SK-N-SH (cell line): ENCODE results near the gene TFIP11. TPM values are rescaled to one million over a fixed set of nuclear protein-coding genes. Genes with fewer than 3 reads are reported as not detected.

Experiments used
- CTCF ChIA-PET: fragments of 300-600, 350-600 bp; formaldehyde crosslinking; extraction: SDS; loops from one replicate; lab custom pipeline; 2021; lab: Yijun Ruan, JAX
- POLR2A ChIA-PET: fragments of 350-600 bp; sonication (Branson Sonifier 250); formaldehyde crosslinking; extraction: SDS; loops from one replicate; lab custom pipeline; 2020; ENCODE audit warnings: antibody characterized with exemption, inconsistent platforms; lab: Yijun Ruan, JAX
- DNase-seq: peaks from one replicate; pipeline ENCODE4 v3.0.0; 2012
- H2AFZ ChIP-seq: fragments of 200-600 bp; sonication (generic); 2 replicates; pipeline ENCODE4 v1.8.1; 2016; ENCODE audit warnings: antibody characterized with exemption, mild to moderate bottlenecking, low read depth
- H3F3A ChIP-seq: fragments of 200-600 bp; sonication (generic); replicated peaks from 2 replicates; pipeline ENCODE3; 2016; ENCODE audit warnings: antibody characterized with exemption, mild to moderate bottlenecking; ENCODE audit not compliant: insufficient read depth
- H3K27ac ChIP-seq, 2 experiments: fragments of 200-500 bp in 1 of 2; fragments of 200-600 bp in 1 of 2; sonication (Bioruptor generic) in 1 of 2; sonication (generic), shearing (Covaris generic) in 1 of 2; 2 replicates each; pipeline versions ENCODE4 v1.5.1 to v1.6.1; 2014 to 2016; ENCODE audit warnings: low read depth in 2 of 2, inconsistent platforms in 1 of 2, low read length in 1 of 2, mild to moderate bottlenecking in 1 of 2, mixed read lengths in 1 of 2
- H3K27me3 ChIP-seq: fragments of 200-600 bp; sonication (generic), shearing (Covaris generic); 2 replicates; pipeline ENCODE4 v1.6.1; 2016; ENCODE audit warnings: mixed run types; ENCODE audit not compliant: insufficient read depth
- H3K36me3 ChIP-seq, 2 experiments: fragments of 200-500 bp in 1 of 2; fragments of 200-600 bp in 1 of 2; sonication (Bioruptor generic) in 1 of 2; sonication (generic) in 1 of 2; replicated peaks in 1 of 2; 2 replicates each; pipeline versions ENCODE3 to v1.5.1; 2014 to 2016; ENCODE audit warnings: low read length in 1 of 2, mild to moderate bottlenecking in 1 of 2; ENCODE audit not compliant: insufficient read depth in 2 of 2, control insufficient read depth in 1 of 2
- H3K4me1 ChIP-seq, 2 experiments: fragments of 200-500 bp in 1 of 2; fragments of 200-600 bp in 1 of 2; sonication (Bioruptor generic) in 1 of 2; sonication (generic), shearing (Covaris generic) in 1 of 2; 2 replicates each; pipeline versions ENCODE4 v1.5.1 to v1.6.1; 2014 to 2016; ENCODE audit warnings: low read depth in 1 of 2, low read length in 1 of 2, mixed run types in 1 of 2; ENCODE audit not compliant: insufficient read depth in 2 of 2, control insufficient read depth in 1 of 2
- H3K4me2 ChIP-seq: fragments of 200-600 bp; sonication (generic), shearing (Covaris generic); 2 replicates; pipeline ENCODE4 v1.6.1; 2017; ENCODE audit warnings: mixed run types
- H3K4me3 ChIP-seq, 2 experiments: fragments of 200-500 bp in 1 of 2; fragments of 200-600 bp in 1 of 2; sonication (Bioruptor generic) in 1 of 2; sonication (generic), shearing (Covaris generic) in 1 of 2; 2 replicates each; pipeline versions ENCODE4 v1.5.1 to v1.8.1; 2014 to 2016; ENCODE audit warnings: low read depth in 2 of 2, inconsistent platforms in 1 of 2, low read length in 1 of 2, mild to moderate bottlenecking in 1 of 2, mixed read lengths in 1 of 2, moderate library complexity in 1 of 2
- H3K79me2 ChIP-seq: fragments of 200-600 bp; sonication (generic); 2 replicates; pipeline ENCODE4 v1.8.1; 2017; ENCODE audit warnings: mild to moderate bottlenecking; ENCODE audit not compliant: insufficient read depth
- H3K9ac ChIP-seq: fragments of 200-600 bp; sonication (generic); 2 replicates; pipeline ENCODE4 v1.6.1; 2017; ENCODE audit warnings: mixed run types
- H3K9me2 ChIP-seq: fragments of 200-600 bp; sonication (generic); 2 replicates; pipeline ENCODE4 v1.6.1; 2017; ENCODE audit warnings: mixed run types
- H3K9me3 ChIP-seq: fragments of 200-600 bp; sonication (generic); 2 replicates; pipeline ENCODE4 v1.6.1; 2017; ENCODE audit warnings: mixed run types, mild to moderate bottlenecking, moderate library complexity
- H4K20me1 ChIP-seq: fragments of 200-600 bp; sonication (generic); 2 replicates; pipeline ENCODE4 v1.6.1; 2017; ENCODE audit warnings: mild to moderate bottlenecking, mixed run types; ENCODE audit not compliant: insufficient read depth
- EZH2phosphoT487 ChIP-seq: fragments of 200-600 bp; sonication (generic); IDR thresholded peaks from 2 replicates; pipeline ENCODE4 v1.6.1; 2017; ENCODE audit warnings: low read depth, mixed run types, mild to moderate bottlenecking, antibody characterized with exemption, moderate library complexity, borderline replicate concordance
- FOXM1 ChIP-seq: IDR thresholded peaks from 2 replicates; pipeline ENCODE4 v1.4.0; 2012; ENCODE audit warnings: low read depth, mild to moderate bottlenecking
- GATA2 ChIP-seq: sonication (generic); formaldehyde crosslinking; IDR thresholded peaks from 2 replicates; pipeline ENCODE4 v1.5.0; 2020; ENCODE audit warnings: mild to moderate bottlenecking, missing genetic modification reagents
- MEF2A ChIP-seq: IDR thresholded peaks from 2 replicates; pipeline ENCODE4 v1.4.0; 2012; ENCODE audit warnings: low read depth, borderline replicate concordance
- MXI1 ChIP-seq: IDR thresholded peaks from 2 replicates; pipeline ENCODE4 v1.6.1; 2012; ENCODE audit warnings: mild to moderate bottlenecking, low read depth, low read length, improper control_type of control experiment
- PBX3 ChIP-seq: IDR thresholded peaks from 2 replicates; pipeline ENCODE4; 2012
- RAD21 ChIP-seq: IDR thresholded peaks from 2 replicates; pipeline ENCODE4 v1.6.1; 2012; ENCODE audit warnings: mild to moderate bottlenecking, low read length
- TCF12 ChIP-seq: IDR thresholded peaks from 2 replicates; pipeline ENCODE4 v1.4.0; 2012
- TEAD4 ChIP-seq: IDR thresholded peaks from 2 replicates; pipeline ENCODE4 v1.4.0; 2012; ENCODE audit warnings: mild to moderate bottlenecking, borderline replicate concordance; ENCODE audit not compliant: insufficient read depth
- USF1 ChIP-seq: IDR thresholded peaks from 2 replicates; pipeline ENCODE4 v1.4.0; 2012; ENCODE audit warnings: low read depth, borderline replicate concordance
- ZBTB33 ChIP-seq: IDR thresholded peaks from 2 replicates; pipeline ENCODE4 v1.4.0; 2012; ENCODE audit warnings: low read depth, borderline replicate concordance
- WGBS: methylation state at CpG from one replicate; pipeline ENCODE4 v1.1.6; 2017; ENCODE audit warnings: low lambda C conversion rate; 5-methylcytosine and 5-hydroxymethylcytosine counted together
- polyA plus RNA-seq, 3 experiments: library from polyadenylated mRNA; depleted of rRNA; stranded (reverse); fragments of >200 nt; gene quantifications; 2 replicates each; pipeline ENCODE4 v1.2.3, GENCODE V29; 2012
- TF ChIP-seq, protein P1 (sequence below): fragments of 150-350 bp; IDR thresholded peaks from 2 replicates; pipeline ENCODE4 v1.6.1; 2017; ENCODE audit warnings: antibody characterized with exemption, low read length, low read depth, borderline replicate concordance

Gene TFIP11
- polyA plus RNA-seq, 1 of the 3 experiments (the other 2 are of a cell fraction) = 32.8 TPM

DNA sequence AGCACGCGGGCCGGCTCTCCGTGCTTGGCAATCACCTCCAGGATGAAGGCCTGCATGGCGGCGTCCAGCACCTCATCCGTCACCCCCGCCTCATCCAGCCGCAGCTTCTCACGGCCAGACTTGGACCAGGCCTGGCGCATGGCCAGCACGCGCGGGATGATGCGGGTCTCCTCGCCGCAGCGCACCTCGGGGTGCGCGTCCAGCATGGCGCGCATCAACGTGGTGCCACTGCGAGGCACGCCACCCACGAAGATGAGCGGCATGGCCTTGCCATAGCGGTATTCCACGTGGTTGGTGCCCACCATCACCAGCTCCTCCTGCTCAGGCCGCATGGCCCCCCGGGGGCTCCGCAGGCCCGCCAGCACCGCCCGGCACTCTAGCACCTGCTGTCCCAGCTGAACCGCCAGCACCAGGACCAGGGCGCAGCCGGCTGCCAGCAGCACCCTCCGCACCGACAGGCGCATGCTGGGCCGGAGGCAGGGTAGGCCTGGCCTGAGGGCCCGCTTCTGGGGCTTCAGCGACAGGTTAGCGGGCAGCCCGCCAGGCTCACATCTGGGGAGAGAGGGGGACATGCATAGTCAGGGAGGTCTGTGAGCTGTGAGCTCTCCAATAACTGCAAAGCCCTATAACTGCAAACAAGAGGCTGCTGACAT lies 29.0 kb upstream of the TFIP11 start:
- Histone ChIP-seq H3K36me3 (peaks cover 4 to 5% of the 10 kb centered on the region in 2 experiments), H3K9me3 (no peaks in the 10 kb centered on the region), H3K79me2 (peaks cover 6% of the 10 kb centered on the region; the same call in 1 of the 2 replicates), H3K4me1 (no peaks in the 10 kb centered on the region; a peak in 1 of 4 replicates), H2AFZ (no peak overlapping the region), H4K20me1 (no peaks in the 10 kb centered on the region), H3F3A (no peaks in the 10 kb centered on the region), H3K4me3 (no peak overlapping the region), H3K27ac (no peak overlapping the region), H3K4me2 (no peak overlapping the region), H3K9me2 (no peaks in the 10 kb centered on the region), H3K9ac (no peak overlapping the region), H3K27me3 (no peaks in the 10 kb centered on the region)
- TF ChIP-seq MXI1 = no peak
- CTCF ChIA-PET = no interaction called here
- DNase-seq = no peak
- POLR2A ChIA-PET = interaction anchor here (0.5 kb wide), 1 partner anchor 21 kb away, joined by 3 read pairs; no protein-coding TSS in a partner anchor
- WGBS = 97% methylated on average over 26 of the region's 47 CpGs

DNA sequence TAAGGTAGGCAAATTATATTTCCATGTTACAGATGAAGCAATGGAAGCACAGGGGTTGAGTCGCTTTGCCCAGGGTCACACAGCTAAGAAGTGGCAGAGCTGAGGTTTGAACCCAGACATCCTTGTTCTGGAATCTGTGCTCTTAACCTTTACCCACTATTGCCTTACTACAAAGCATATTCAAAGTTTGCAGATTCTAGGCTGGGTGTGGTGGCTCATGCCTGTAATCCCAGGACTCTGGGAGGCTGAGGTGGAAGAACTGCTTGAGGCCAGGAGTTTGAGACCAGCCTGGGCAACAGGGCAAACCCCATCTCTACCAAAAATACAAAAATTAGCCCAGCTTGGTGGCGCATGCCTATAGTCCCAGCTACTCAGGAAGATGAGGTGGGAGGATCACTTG lies 27.8 kb upstream of the TFIP11 start:
- no peak for DNase-seq
- H3K4me1 ChIP-seq = no peaks in the 10 kb centered on the region
- H3K27me3 ChIP-seq = no peaks in the 10 kb centered on the region
- no peaks in the 10 kb centered on the region for H3F3A ChIP-seq
- CTCF ChIA-PET = no interaction called here
- no peak overlapping the region for H3K27ac ChIP-seq
- H3K4me2 ChIP-seq = no peak overlapping the region
- TF ChIP-seq TCF12 = no peak
- no peak for TF ChIP-seq RAD21
- no peak for TF ChIP-seq USF1
- TF ChIP-seq PBX3 = no peak
- TF ChIP-seq GATA2 (CRISPR knock-in tag) = no peak
- no peak for TF ChIP-seq ZBTB33
- no peak for TF ChIP-seq MXI1
- TF ChIP-seq FOXM1 = no peak
- no peak for TF ChIP-seq TEAD4
- no peak for TF ChIP-seq MEF2A
- no peak for TF ChIP-seq EZH2phosphoT487
- TF ChIP-seq, protein P1, sequence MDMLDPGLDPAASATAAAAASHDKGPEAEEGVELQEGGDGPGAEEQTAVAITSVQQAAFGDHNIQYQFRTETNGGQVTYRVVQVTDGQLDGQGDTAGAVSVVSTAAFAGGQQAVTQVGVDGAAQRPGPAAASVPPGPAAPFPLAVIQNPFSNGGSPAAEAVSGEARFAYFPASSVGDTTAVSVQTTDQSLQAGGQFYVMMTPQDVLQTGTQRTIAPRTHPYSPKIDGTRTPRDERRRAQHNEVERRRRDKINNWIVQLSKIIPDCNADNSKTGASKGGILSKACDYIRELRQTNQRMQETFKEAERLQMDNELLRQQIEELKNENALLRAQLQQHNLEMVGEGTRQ = no peak
- TF ChIP-seq, all 33 proteins: peak for 0
- Histone ChIP-seq H3K79me2 (no peaks in the 10 kb centered on the region), H3K9ac (no peak overlapping the region), H4K20me1 (no peaks in the 10 kb centered on the region), H3K9me2 (no peaks in the 10 kb centered on the region), H2AFZ (no peak overlapping the region), H3K9me3 (no peaks in the 10 kb centered on the region), H3K36me3 (peaks cover 4 to 5% of the 10 kb centered on the region in 2 experiments), H3K4me3 (no peak overlapping the region)
- POLR2A ChIA-PET = no interaction called here
- 92% methylated on average over 2 of the region's 2 CpGs for WGBS
